HEK293 (cell line): Measurements from ENCODE around the gene KPNA6.

ENCODE experiments used
- BCL11B ChIP-seq: fragments of 450-650 bp; formaldehyde crosslinking; IDR thresholded peaks from 2 replicates; pipeline ENCODE4 v1.5.1; 2016; ENCODE audit warnings: low read depth, missing biosample characterization, missing genetic modification characterization
- GLIS1 ChIP-seq: fragments of 450-650 bp; formaldehyde crosslinking; IDR thresholded peaks from 2 replicates; pipeline ENCODE4 v1.5.1; 2016; ENCODE audit warnings: missing biosample characterization, missing genetic modification characterization
- GLIS2 ChIP-seq: fragments of 450-650 bp; formaldehyde crosslinking; IDR thresholded peaks from 2 replicates; pipeline ENCODE4 v1.5.1; 2016; ENCODE audit warnings: missing biosample characterization, missing genetic modification characterization
- HOXA7 ChIP-seq: sonication (generic); formaldehyde crosslinking; IDR thresholded peaks from 2 replicates; pipeline ENCODE4 v1.8.1; 2022; ENCODE audit warnings: missing genetic modification reagents, borderline replicate concordance
- HOXC10 ChIP-seq: sonication (generic); formaldehyde crosslinking; IDR thresholded peaks from 2 replicates; pipeline ENCODE4 v1.8.1; 2023; ENCODE audit warnings: mild to moderate bottlenecking, missing genetic modification reagents
- KLF9 ChIP-seq: fragments of 450-650 bp; formaldehyde crosslinking; IDR thresholded peaks from 2 replicates; pipeline ENCODE4 v1.5.1; 2016; ENCODE audit warnings: missing biosample characterization, missing genetic modification characterization, low read depth
- OSR2 ChIP-seq: fragments of 450-650 bp; formaldehyde crosslinking; IDR thresholded peaks from 2 replicates; pipeline ENCODE4 v1.5.1; 2016; ENCODE audit warnings: missing biosample characterization, missing genetic modification characterization
- SP3 ChIP-seq: fragments of 450-650 bp; formaldehyde crosslinking; IDR thresholded peaks from 2 replicates; pipeline ENCODE4 v1.5.1; 2016; ENCODE audit warnings: missing biosample characterization, missing genetic modification characterization
- ZBTB17 ChIP-seq: fragments of 450-650 bp; formaldehyde crosslinking; IDR thresholded peaks from 2 replicates; pipeline ENCODE4 v1.5.1; 2016; ENCODE audit warnings: missing biosample characterization, missing genetic modification characterization
- ZBTB20 ChIP-seq: fragments of 450-650 bp; formaldehyde crosslinking; IDR thresholded peaks from 2 replicates; pipeline ENCODE4 v1.5.1; 2016; ENCODE audit warnings: missing biosample characterization, missing genetic modification characterization
- ZIC2 ChIP-seq: fragments of 450-650 bp; formaldehyde crosslinking; IDR thresholded peaks from 2 replicates; pipeline ENCODE4 v1.5.1; 2016; ENCODE audit warnings: missing biosample characterization, missing genetic modification characterization
- ZNF112 ChIP-seq: fragments of 450-650 bp; formaldehyde crosslinking; IDR thresholded peaks from 2 replicates; pipeline ENCODE4 v1.5.0; 2017; ENCODE audit warnings: missing biosample characterization, missing genetic modification characterization
- ZNF175 ChIP-seq: fragments of 450-650 bp; formaldehyde crosslinking; IDR thresholded peaks from 2 replicates; pipeline ENCODE4 v1.5.1; 2016; ENCODE audit warnings: missing biosample characterization, missing genetic modification characterization
- ZNF266 ChIP-seq: fragments of 450-650 bp; formaldehyde crosslinking; IDR thresholded peaks from 2 replicates; pipeline ENCODE4 v1.5.1; 2016; ENCODE audit warnings: missing biosample characterization, missing genetic modification characterization, low read depth
- ZNF335 ChIP-seq: fragments of 450-650 bp; formaldehyde crosslinking; conservative IDR thresholded peaks from 2 replicates; pipeline ENCODE4 v1.5.1; 2016; ENCODE audit warnings: missing biosample characterization, missing genetic modification characterization
- ZNF423 ChIP-seq: fragments of 450-650 bp; formaldehyde crosslinking; IDR thresholded peaks from 2 replicates; pipeline ENCODE4 v1.5.1; 2016; ENCODE audit warnings: missing biosample characterization, missing genetic modification characterization
- ZNF473 ChIP-seq: fragments of 450-650 bp; formaldehyde crosslinking; IDR thresholded peaks from 2 replicates; pipeline ENCODE4 v1.5.1; 2017; ENCODE audit warnings: missing biosample characterization, missing genetic modification characterization
- ZNF585B ChIP-seq: fragments of 450-650 bp; formaldehyde crosslinking; IDR thresholded peaks from 2 replicates; pipeline ENCODE4 v1.5.1; 2016; ENCODE audit warnings: missing biosample characterization, missing genetic modification characterization
- ZNF626 ChIP-seq: fragments of 450-650 bp; sonication (Bioruptor Pico); formaldehyde crosslinking; IDR thresholded peaks from 2 replicates; pipeline ENCODE4 v1.5.1; 2018; ENCODE audit warnings: missing biosample characterization, missing genetic modification characterization, inconsistent platforms
- TF ChIP-seq, protein P1 (sequence below): fragments of 450-650 bp; formaldehyde crosslinking; IDR thresholded peaks from 2 replicates; pipeline ENCODE4 v1.5.1; 2016; ENCODE audit warnings: missing biosample characterization, missing genetic modification characterization
- TF ChIP-seq, protein P2 (sequence below): fragments of 450-650 bp; formaldehyde crosslinking; IDR thresholded peaks from 2 replicates; pipeline ENCODE4 v1.5.1; 2017; ENCODE audit warnings: missing biosample characterization, missing genetic modification characterization
- TF ChIP-seq, protein P3 (sequence below): fragments of 450-650 bp; formaldehyde crosslinking; IDR thresholded peaks from 2 replicates; pipeline ENCODE4 v1.5.1; 2016; ENCODE audit warnings: missing biosample characterization, missing genetic modification characterization
- TF ChIP-seq, protein P4 (sequence below): sonication (generic); formaldehyde crosslinking; IDR thresholded peaks from 2 replicates; pipeline ENCODE4 v1.8.1; 2022; ENCODE audit warnings: mild to moderate bottlenecking, moderate library complexity, missing genetic modification reagents
- TF ChIP-seq, protein P5 (sequence below): fragments of 450-650 bp; formaldehyde crosslinking; IDR thresholded peaks from 2 replicates; pipeline ENCODE4 v1.5.1; 2016; ENCODE audit warnings: missing biosample characterization, missing genetic modification characterization
- TF ChIP-seq, protein P6 (sequence below): fragments of 450-650 bp; formaldehyde crosslinking; conservative IDR thresholded peaks from 2 replicates; pipeline ENCODE4 v1.5.1; 2016; ENCODE audit warnings: low read depth, missing biosample characterization, missing genetic modification characterization
- TF ChIP-seq, protein P7 (sequence below): fragments of 450-650 bp; formaldehyde crosslinking; IDR thresholded peaks from 2 replicates; pipeline ENCODE4 v1.5.1; 2016; ENCODE audit warnings: missing biosample characterization, missing genetic modification characterization

Gene KPNA6

DNA sequence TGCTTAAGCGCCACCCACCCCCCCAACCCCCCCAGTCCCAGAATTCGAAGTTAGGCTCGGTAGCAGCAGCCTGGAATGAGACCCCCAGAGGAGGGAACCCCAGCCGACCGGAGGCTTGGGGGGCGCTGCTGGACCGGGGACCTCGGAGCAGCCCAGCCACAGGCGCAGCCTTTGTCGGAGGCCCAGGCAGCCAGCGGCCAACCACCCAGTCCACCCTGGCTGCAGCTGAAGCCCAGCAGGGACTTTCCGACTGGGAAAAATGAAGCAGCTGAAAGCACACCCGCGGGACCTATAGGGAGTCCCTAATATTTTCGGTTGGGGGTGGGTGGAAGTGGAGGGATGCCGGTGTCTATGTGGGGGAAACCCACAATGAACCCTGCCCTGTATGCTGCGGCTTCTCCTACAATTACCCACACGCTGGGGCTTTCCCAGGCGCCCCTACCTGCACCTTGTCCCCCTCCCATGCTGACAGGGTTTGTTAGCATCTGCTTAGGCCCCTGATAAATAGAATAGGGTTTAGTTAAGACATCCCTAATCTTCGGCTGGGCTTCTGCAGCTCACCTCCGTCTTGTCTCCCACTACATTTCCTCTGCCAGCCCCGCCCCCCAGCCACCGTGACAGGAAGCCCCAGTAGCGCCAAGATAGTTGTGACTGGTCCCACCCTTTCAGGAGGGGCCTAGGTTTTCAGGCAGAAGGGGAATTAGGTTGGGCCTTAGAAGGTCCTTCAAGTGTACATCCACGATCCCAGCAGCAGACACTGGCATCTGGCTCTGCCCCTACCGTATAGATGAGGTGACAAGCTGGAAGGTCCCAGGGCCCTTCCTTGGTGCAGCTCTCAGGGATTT lies 93.4 kb downstream of the KPNA6 start (continued):
- TF ChIP-seq, protein P1, sequence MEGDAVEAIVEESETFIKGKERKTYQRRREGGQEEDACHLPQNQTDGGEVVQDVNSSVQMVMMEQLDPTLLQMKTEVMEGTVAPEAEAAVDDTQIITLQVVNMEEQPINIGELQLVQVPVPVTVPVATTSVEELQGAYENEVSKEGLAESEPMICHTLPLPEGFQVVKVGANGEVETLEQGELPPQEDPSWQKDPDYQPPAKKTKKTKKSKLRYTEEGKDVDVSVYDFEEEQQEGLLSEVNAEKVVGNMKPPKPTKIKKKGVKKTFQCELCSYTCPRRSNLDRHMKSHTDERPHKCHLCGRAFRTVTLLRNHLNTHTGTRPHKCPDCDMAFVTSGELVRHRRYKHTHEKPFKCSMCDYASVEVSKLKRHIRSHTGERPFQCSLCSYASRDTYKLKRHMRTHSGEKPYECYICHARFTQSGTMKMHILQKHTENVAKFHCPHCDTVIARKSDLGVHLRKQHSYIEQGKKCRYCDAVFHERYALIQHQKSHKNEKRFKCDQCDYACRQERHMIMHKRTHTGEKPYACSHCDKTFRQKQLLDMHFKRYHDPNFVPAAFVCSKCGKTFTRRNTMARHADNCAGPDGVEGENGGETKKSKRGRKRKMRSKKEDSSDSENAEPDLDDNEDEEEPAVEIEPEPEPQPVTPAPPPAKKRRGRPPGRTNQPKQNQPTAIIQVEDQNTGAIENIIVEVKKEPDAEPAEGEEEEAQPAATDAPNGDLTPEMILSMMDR (tag by site-specific recombination), result peak; percentile 57; the same call in 1 of the 2 replicates
- TF ChIP-seq, protein P2, sequence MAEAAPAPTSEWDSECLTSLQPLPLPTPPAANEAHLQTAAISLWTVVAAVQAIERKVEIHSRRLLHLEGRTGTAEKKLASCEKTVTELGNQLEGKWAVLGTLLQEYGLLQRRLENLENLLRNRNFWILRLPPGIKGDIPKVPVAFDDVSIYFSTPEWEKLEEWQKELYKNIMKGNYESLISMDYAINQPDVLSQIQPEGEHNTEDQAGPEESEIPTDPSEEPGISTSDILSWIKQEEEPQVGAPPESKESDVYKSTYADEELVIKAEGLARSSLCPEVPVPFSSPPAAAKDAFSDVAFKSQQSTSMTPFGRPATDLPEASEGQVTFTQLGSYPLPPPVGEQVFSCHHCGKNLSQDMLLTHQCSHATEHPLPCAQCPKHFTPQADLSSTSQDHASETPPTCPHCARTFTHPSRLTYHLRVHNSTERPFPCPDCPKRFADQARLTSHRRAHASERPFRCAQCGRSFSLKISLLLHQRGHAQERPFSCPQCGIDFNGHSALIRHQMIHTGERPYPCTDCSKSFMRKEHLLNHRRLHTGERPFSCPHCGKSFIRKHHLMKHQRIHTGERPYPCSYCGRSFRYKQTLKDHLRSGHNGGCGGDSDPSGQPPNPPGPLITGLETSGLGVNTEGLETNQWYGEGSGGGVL (tag by site-specific recombination), result peak; percentile 66
- TF ChIP-seq HOXA7 (CRISPR knock-in tag) (no peak), GLIS2 (no peak; the same call in 1 of the 2 replicates), ZNF335 (tag by site-specific recombination) (peak; percentile 74), HOXC10 (CRISPR knock-in tag) (no peak), ZNF473 (no peak), KLF9 (tag by site-specific recombination) (peak; percentile 63), GLIS1 (tag by site-specific recombination) (no peak), ZBTB17 (tag by site-specific recombination) (no peak; the same call in 1 of the 2 replicates), BCL11B (no peak), ZNF626 (no peak), ZNF266 (tag by site-specific recombination) (no peak), ZIC2 (tag by site-specific recombination) (peak; percentile 45; the same call in 1 of the 2 replicates), ZNF175 (no peak), SP3 (tag by site-specific recombination) (peak; percentile 51; the same call in 1 of the 2 replicates), ZNF423 (tag by site-specific recombination) (0 out of 2 replicates have a peak, but pooled peaks have one; percentile 17), ZNF585B (no peak), ZBTB20 (tag by site-specific recombination) (0 out of 2 replicates have a peak, but pooled peaks have one; percentile 32), OSR2 (peak; percentile 89), ZNF112 (no peak)
- TF ChIP-seq, protein P3, sequence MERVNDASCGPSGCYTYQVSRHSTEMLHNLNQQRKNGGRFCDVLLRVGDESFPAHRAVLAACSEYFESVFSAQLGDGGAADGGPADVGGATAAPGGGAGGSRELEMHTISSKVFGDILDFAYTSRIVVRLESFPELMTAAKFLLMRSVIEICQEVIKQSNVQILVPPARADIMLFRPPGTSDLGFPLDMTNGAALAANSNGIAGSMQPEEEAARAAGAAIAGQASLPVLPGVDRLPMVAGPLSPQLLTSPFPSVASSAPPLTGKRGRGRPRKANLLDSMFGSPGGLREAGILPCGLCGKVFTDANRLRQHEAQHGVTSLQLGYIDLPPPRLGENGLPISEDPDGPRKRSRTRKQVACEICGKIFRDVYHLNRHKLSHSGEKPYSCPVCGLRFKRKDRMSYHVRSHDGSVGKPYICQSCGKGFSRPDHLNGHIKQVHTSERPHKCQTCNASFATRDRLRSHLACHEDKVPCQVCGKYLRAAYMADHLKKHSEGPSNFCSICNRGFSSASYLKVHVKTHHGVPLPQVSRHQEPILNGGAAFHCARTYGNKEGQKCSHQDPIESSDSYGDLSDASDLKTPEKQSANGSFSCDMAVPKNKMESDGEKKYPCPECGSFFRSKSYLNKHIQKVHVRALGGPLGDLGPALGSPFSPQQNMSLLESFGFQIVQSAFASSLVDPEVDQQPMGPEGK (tag by site-specific recombination), result peak; percentile 6; the same call in 1 of the 2 replicates
- TF ChIP-seq, protein P4, sequence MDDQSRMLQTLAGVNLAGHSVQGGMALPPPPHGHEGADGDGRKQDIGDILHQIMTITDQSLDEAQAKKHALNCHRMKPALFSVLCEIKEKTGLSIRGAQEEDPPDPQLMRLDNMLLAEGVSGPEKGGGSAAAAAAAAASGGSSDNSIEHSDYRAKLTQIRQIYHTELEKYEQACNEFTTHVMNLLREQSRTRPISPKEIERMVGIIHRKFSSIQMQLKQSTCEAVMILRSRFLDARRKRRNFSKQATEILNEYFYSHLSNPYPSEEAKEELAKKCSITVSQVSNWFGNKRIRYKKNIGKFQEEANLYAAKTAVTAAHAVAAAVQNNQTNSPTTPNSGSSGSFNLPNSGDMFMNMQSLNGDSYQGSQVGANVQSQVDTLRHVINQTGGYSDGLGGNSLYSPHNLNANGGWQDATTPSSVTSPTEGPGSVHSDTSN (CRISPR knock-in tag), result no peak
- TF ChIP-seq, protein P5, sequence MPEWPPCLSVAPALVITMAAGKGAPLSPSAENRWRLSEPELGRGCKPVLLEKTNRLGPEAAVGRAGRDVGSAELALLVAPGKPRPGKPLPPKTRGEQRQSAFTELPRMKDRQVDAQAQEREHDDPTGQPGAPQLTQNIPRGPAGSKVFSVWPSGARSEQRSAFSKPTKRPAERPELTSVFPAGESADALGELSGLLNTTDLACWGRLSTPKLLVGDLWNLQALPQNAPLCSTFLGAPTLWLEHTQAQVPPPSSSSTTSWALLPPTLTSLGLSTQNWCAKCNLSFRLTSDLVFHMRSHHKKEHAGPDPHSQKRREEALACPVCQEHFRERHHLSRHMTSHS (tag by site-specific recombination), result no peak
- TF ChIP-seq, protein P6, sequence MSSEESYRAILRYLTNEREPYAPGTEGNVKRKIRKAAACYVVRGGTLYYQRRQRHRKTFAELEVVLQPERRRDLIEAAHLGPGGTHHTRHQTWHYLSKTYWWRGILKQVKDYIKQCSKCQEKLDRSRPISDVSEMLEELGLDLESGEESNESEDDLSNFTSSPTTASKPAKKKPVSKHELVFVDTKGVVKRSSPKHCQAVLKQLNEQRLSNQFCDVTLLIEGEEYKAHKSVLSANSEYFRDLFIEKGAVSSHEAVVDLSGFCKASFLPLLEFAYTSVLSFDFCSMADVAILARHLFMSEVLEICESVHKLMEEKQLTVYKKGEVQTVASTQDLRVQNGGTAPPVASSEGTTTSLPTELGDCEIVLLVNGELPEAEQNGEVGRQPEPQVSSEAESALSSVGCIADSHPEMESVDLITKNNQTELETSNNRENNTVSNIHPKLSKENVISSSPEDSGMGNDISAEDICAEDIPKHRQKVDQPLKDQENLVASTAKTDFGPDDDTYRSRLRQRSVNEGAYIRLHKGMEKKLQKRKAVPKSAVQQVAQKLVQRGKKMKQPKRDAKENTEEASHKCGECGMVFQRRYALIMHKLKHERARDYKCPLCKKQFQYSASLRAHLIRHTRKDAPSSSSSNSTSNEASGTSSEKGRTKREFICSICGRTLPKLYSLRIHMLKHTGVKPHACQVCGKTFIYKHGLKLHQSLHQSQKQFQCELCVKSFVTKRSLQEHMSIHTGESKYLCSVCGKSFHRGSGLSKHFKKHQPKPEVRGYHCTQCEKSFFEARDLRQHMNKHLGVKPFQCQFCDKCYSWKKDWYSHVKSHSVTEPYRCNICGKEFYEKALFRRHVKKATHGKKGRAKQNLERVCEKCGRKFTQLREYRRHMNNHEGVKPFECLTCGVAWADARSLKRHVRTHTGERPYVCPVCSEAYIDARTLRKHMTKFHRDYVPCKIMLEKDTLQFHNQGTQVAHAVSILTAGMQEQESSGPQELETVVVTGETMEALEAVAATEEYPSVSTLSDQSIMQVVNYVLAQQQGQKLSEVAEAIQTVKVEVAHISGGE (tag by site-specific recombination), result peak; percentile 25; the same call in 1 of the 2 replicates
- TF ChIP-seq, protein P7, sequence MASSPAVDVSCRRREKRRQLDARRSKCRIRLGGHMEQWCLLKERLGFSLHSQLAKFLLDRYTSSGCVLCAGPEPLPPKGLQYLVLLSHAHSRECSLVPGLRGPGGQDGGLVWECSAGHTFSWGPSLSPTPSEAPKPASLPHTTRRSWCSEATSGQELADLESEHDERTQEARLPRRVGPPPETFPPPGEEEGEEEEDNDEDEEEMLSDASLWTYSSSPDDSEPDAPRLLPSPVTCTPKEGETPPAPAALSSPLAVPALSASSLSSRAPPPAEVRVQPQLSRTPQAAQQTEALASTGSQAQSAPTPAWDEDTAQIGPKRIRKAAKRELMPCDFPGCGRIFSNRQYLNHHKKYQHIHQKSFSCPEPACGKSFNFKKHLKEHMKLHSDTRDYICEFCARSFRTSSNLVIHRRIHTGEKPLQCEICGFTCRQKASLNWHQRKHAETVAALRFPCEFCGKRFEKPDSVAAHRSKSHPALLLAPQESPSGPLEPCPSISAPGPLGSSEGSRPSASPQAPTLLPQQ (tag by site-specific recombination), result peak; percentile 61
